Dedifferentiated amniotic fluid mesenchymal stem cell (primary cell): Measurements from ENCODE around the gene QSOX2.

Source experiments
- DNase-seq: peaks from one replicate; pipeline ENCODE4 v3.0.0-alpha.2; 2016; ENCODE audit errors: extremely low spot score

Gene QSOX2

DNA sequence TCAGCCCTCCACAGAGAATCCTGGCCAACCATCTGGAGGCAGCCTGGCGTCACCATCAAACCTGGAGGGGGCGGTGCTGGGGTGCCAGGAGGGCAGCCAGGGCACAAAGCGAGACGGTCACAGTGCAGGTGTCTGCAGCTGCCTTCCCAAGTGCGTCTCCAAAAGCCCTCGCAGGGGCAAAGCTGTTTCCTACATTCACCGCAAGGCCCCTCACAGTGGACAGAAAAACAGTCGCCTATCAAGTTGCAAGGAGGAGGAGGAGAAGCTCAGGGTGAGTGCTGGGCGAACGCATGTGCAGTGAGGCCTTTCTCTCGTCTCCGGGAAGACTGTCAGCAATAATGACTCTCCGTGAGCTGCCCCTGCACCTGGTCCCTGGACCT lies 22.7 kb downstream of the QSOX2 start:
- DNase-seq, result no peak

DNA sequence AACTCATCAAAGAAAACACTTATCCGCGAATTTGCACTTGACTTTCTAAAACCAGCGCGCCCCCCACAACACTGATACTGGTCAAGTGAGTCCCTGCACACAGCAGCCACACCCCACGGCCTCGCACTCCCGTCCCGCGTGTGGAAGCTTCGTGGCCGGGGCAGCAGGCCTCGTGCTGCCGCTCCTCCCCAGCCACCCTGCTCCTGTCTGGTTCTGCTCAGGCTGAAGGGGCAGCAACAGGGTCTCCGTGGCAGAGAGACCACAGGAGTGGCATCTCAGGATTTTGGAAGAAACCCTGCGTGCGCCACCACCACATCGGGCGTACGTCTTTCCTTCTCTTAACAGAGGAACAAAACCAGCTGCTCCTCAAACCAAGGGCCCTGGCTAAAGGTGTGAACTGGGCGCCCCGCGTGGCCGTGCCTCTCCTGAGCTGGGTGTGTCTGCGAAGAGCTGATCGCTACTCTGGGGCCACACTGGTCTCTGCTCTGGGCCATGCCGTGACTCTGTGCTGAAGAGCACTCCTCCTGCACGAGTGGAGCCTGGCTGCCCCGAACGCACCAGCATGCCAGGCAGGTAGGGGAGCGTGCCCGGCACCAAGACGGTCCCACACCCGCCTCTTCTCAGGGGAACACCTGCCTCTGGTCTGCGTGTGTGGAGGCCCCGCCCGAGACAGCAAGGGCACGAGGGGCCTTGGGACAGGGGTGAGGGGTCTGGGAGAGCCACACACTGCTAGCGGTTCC lies 23.3 kb downstream of the QSOX2 start:
- DNase-seq, result no peak

GRCh38 chr9:136220017-136220729 lies 25.4 kb downstream of the QSOX2 start:
- no peak for DNase-seq

GRCh38 chr9:136219276-136219675 lies 26.3 kb downstream of the QSOX2 start:
- DNase-seq, result no peak

- no peak for DNase-seq
These were observed 26.9 kb downstream of the QSOX2 start for GRCh38 chr9:136218673-136219072.

GRCh38 chr9:136218271-136218670 lies 27.3 kb downstream of the QSOX2 start:
- no peak for DNase-seq

DNA sequence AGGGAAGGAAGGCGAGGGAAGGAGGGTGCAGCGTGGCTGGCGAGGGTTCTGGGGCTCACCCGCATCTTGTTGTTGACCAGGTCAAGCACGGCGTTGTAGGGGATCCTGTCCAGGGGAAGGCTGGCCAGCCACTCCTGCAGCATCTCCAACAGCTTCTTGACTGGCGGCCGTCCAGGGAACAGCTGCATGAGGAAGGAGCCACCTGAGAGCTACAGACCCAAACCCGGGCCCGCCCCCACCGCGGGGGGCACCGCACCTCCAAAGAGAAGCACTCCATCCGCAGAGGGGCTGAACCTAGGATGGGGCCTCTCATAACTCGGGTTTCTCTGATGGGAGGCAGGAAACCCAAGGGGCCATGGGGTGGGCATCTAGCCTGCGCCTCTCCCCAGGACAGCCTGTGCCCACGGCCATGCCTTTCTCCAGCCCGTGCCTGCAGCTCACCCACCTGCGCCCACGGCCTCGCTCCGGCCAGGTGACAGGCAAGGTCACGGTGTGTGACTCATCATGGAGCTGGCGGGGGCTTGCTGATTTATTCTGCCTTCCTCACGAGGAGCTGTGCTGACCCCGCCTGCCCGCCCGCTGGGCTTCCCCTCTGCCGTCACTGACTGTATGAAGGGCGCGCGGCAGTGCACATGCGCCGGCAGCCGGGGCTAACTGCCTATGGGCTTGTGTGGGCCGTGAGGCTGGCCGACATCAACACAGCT lies 28.9 kb downstream of the QSOX2 start:
- no peak for DNase-seq

DNA sequence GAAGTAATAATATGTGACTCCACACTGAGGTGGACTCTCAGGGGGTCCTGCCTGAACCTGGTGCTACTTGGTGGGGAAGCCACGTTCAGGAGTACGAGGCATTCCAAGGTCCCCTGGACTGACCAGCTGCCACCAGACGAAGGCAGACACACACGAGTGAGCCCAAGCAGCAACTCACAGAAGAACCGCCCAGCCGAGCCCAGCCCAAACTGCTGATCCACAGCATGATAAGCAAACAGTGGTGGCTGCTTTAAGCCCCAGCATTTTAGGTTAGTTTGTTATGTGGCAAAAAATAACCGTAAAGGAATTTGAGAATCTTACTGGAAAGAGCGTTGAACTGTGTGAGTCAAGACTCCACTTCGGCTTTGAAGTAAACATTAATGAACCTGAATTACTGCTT lies 31.9 kb downstream of the QSOX2 start:
- no peak for DNase-seq

- DNase-seq, result no peak
These were observed 33.2 kb downstream of the QSOX2 start for GRCh38 chr9:136212345-136212950.

GRCh38 chr9:136211441-136212344 lies 33.9 kb downstream of the QSOX2 start:
- DNase-seq, result no peak

DNA sequence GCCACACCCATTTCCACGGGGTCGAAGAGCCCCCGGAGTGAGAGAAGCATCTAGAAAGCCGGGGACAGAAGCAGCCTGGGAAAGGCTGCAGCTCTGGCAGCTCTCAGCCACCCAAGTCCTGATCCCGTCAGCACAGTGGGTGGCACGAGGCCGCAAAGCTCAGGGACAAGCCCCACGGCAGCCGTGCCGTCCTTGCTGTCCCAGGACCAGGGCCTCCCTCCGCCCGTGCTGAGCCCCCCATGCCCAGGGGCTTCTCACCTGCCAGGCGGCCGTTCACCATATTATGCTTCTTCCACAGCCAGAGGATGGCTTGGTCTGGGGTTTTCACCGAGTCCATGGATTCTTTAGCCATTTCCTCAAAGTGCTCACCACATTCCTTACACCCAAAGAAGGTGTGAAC lies 34.6 kb downstream of the QSOX2 start:
- DNase-seq, result no peak

DNA sequence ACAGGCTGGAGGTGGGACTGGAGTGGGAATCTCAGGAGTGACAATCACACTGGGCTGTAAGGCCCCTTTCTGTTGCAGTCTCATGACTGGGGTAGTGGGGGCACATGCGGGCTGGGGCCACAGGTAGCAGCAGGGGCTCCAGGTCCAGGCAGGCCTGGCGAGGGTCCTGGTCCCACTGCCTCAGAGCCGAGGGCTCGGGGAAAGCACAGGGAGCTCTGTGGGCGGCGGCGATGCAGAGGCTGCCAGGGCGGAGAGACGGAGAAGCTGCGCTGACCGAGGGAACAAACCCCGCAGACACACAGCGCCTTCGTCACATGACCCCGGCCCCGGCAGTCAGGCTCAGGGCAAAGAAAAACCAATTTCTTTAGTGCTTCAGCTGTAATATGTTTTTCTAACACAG lies 35.3 kb downstream of the QSOX2 start:
- DNase-seq, result no peak

- DNase-seq, result no peak
These were observed 35.8 kb downstream of the QSOX2 start for GRCh38 chr9:136209786-136210185.

GRCh38 chr9:136209232-136209631 lies 36.4 kb downstream of the QSOX2 start:
- no peak for DNase-seq

DNA sequence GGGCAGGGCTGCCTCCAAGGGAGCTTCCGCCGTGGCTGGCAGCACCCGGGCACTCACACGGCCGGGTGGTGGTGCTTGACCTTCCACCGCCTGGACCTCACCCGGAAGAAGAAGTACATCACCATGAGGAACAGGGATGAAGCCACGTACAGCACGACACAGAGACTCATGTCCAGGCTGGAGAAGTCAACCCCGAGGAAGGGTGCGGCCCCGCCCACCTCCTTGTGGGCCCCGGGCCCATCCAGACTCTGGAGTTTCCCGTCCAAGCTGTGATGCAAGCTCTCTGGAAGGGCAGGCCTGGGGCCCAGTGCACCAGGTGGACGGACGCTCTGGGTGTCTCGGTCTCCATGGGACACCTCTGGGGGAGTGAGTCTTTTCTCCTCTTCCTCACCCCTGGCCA lies 36.9 kb downstream of the QSOX2 start:
- DNase-seq, result no peak

DNA sequence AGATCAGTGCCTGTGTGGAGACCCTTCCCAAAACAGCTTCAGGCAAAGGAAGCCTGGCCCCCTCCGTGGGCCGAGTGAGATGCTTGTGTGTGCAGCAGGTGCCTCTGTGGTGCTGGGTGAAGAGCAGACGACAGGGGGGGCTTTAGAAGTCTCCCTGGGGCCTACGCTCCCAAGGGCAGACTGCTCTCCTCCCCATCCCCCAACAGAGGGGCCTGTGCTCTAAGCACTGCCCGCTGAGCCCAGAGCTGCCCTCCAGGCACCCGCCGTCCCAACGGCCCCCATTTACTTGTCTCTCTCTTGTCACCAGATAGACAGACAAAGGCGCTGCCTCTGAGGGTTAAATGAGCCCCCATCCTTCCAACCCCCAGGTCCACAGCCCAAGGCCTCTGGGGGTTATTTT lies 38.0 kb downstream of the QSOX2 start:
- DNase-seq, result no peak

GRCh38 chr9:136206602-136207275 lies 38.9 kb downstream of the QSOX2 start:
- no peak for DNase-seq

- DNase-seq, result no peak
These were observed 40.0 kb downstream of the QSOX2 start for GRCh38 chr9:136205707-136205992.

- no peak for DNase-seq
These were observed 40.5 kb downstream of the QSOX2 start, which contains the start of gene LHX3 for GRCh38 chr9:136204838-136205706. Gene LHX3, minus strand, starts transcription at chr9:136205128. Its CDS starts 116 bp downstream, at chr9:136205012.
